Endometrium (tissue), 2 donors: ENCODE measurements around the gene ZSCAN5A.
A peak's percentile ranks its signal among the peaks of the same experiment; 100 is the strongest.
"Not testable (repeated sequence)": the region's sequence is repeated elsewhere in the genome, so short reads cannot be mapped to it uniquely, and the experiment has no call there.

ENCODE experiments used
- FAIRE-seq: peaks from 2 replicates; lab custom pipeline; 2012; peaks lifted over from hg19 to GRCh38; lab: Jason Lieb, UNC
- donor health status: control.
- donor health status: control.

The ZSCAN5A gene

DNA sequence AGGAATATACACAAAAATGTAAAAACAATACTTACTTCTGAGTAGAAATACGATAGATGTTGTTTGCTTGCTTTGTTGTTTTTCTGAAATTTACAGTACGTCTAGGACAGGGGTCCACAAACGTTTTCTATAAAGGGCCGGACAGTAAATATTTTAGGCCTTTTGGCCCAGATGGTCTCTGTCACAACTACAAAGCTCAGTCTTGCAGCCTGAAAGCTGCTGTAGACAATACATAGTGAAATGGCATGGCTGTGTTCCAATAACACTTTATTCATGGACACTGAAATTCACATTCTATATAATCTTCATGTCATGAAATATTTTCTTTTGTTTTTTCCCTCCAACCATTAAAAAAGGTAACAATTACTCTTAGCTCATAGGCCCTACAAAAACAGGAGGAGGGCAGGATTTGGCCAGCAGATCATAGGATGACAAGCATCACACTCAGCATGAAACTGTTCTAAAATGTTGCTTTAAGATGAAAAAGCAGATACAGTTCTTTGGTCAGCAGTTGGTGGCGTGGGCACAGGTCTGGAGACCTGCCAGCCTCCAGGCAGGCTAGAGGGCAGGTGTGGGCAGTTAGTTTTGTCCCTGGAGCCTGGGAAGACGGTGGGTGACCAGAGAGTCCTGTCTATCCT is 42.4 kb downstream of the ZSCAN5A start, which contains the start of gene EDDM13:
Gene EDDM13 (plus strand): TSS at position 588 of the 638 bp plus-strand sequence. CDS start 87 bp downstream, outside the sequence.
- FAIRE-seq = no peak

DNA sequence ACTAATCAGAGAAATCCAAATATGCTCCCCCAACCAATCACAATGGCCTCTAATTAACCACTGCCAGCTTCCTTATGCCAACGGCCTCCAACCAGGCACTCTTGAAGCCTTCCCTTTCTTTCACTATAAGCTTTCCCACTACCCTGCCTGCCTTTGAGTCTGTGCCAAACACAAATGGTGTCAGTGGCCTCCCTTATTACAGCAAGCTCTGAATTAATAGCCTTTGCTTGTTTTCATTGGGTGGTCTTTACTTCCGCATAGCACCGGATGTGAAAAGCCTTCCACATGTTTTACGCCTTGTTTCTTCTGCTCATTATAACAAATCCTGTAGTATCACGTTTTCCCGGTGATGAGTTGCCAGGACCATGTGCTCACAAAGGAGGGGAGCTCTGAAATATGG is 43.5 kb downstream of the ZSCAN5A start:
- FAIRE-seq = no peak

DNA sequence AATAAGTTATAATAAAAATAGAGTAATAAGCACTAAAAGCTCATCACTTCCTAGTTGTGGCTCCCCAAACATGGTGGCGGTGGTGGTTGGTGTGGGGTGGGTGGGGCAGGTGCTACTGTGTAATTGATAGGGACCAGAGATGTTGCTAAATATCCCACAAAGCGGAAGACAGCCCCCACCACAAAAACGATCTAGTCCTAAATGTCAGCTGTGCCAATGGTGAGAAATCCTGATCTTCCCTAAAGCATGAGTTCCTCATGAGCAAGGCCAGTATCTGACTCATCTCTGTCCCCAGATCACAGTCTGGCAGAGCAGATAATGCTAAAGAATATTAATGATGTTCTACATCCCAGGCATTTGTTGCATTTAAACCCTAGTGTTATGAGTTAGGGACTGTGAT is 44.0 kb downstream of the ZSCAN5A start:
- no peak for FAIRE-seq

DNA sequence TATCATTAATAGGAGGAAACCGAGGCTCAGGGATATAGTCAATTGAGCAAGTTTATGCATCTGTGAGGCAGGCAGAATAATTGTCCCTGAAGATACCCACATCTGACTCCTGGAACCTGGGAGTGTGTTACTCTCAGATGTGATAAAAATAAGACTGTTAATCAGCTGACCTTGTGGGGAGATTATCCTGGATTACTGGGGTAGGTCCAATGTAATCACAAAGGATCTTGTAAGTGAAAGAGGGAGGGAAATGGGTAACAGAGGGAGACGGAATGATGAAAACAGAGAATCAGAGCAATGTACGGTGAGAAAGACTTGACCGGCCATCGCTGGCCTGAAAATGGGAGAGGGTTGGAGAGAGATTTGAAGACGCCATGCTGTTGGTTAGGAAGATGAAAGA is 45.3 kb downstream of the ZSCAN5A start:
- no peak for FAIRE-seq

DNA sequence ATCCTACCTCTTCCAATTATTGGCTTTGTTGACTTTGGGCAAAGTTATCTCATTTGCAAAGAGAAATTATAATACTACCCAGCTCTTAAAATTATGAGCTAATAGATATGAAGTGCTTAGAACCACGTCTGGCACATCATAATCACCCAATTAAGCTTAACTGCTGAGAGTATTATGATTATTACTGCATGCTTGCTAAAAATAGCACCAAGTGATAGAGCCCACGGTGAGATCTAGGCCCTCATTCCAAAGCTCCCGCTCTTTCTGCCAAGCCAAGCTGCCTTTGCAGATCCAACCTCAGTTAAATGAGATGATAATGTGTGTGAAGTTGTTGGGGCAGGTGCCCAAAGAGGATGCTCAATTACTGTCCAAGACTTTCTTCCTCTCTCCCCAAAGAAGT is 48.6 kb downstream of the ZSCAN5A start:
- no peak for FAIRE-seq

DNA sequence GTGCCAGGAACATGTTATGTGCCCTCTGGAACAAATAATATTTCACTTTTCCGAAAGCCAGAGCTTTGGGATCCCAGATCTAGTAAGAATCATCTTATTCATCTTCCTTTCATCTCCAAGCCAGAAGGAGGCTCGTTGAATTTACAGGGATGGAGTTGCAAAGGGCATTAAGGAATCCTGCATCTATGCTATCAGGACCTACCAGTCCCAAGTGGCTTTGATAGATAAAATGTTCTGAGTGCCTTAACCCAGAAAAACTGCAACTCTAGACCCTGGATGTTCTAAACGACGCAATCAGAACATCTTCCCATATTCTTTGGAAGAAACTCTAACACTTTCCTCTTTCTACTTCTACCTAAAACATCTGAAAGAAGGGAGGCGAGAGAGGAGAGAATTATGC is 51.3 kb downstream of the ZSCAN5A start:
- FAIRE-seq = no peak

DNA sequence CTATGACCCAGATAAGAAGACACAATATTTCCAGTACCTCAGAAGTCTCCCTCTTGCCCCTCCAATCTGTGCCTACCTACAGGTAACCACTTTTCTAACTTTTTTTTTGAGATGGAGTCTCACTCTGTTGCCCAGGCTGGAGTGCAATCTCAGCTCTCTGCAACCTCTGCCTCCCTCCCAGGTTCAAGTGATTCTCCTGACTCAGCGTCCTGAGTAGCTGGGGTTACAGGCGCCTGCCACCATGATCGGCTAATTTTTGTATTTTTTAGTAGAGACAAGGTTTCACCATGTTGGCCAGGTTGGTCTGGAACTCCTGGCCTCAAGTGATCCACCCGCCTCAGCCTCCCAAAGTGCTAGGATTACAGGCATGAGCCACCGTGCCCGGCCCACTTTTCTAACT is 52.7 kb downstream of the ZSCAN5A start:
- not testable (repeated sequence) for FAIRE-seq

DNA sequence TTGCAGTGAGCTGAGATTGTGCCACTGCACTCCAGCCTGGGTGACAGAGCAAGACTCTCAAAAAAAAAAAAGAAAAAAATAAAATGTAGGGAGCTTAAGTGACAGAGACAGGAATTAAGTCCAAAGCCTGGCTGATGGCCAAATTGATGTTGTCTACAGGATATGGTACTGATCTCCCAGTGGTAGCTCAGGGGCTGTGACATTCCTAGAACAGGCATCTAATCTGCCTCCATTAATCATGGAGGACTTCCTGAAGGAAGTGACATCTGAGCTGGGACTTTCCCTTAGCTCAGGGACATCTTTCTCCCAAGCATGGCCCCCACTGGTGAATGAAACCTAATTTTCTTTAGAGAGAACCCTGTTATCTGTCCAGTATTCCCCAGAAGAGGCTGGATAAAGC is 53.5 kb downstream of the ZSCAN5A start:
- no peak for FAIRE-seq

DNA sequence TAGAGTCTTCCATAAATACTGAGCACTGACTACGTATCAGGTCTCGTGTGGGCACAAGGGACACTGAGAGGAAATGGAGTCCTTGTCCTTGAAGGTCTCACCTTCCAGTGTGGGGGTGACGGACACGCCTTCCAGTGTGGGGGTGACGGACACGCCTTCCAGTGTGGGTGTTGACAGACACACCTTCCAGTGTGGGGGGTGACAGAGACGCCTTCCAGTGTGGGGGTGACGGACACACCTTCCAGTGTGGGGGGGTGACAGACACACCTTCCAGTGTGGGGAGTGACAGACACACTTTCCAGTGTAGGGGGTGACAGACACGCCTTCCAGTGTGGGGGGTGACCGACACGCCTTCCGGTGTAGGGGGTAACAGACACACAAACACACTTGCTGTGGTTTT is 56.4 kb downstream of the ZSCAN5A start:
- no peak for FAIRE-seq

DNA sequence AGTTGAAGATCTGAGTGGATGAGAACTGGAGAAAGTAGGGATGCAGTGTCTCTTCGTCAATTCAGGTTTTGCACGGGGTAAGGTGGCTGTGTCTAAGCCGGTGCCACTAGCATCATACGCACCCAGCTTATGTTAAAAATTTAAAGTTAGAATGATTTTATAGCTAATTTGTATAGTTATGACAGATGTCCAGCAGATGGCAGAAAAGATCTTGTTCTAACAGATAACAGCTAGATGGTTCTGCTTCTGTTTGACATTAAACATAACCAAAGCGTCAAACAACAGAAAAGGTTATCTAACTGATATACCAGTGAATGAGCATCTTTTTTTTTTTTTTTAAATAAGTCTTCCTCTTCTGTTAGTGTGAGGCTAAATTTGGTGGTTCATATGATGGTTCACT is 60.9 kb downstream of the ZSCAN5A start:
- FAIRE-seq = peak; percentile 82

DNA sequence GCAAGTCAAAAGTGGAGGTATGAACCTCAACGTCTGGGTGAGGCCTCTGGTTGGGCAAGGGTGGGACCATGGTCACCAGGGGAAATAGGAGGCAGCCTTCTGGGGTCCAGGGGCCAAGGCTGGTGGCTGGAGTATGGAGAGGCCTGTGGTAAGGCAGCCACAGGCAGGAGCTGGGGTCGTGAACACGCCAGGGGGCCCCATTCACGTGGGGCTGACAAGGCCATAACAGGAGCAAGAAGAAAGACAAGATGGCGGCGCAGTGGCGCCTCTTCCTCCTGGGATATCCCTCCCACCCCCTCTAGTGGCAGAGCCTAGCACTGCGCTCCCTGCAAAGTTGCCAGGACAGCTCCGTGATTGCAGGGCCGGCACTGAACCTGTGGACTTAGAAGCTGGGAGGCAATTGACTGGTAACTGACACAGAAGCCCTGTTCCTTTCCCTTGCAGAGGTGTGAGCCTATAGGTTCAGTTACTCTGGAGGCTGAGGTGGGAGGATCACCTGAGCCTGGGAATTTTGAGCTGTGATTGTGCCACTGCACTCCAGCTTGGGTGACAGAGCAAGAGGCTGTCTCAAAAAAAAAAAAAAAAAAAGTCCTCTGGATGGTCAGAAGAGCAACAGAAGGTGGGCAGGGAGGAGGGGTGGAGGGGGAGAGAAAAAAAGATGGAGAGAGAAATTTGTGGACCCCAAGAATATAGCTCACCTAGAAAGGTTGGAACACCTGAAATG is 61.8 kb downstream of the ZSCAN5A start:
- no peak for FAIRE-seq

DNA sequence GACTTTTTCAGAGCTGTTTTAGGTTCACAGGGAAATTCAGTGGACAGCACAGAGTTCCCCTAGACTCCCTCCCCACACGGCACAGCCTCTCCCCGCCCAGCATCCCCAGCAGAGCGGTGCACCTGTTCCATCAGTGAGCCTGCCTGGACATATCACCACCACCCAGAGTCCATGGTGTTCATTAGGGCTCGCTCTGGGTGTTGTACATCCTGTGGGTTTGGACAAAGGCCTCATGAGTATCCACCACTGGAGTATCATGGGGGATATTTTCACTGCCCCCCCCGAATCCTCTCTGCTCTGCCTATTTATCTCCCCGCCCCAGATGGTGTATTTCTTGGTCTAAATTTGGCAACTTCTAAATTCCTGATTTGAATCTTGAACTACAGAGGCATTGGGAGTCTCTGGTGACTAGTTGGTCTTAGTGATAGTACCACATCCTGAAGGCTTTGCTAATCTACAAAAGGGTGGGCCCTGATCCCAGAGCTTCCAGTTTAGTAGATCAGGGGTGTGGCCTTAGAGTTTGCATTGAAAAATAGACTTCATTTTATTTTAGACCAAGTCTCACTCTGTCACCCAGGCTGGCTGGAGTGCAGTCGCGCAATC is 65.8 kb downstream of the ZSCAN5A start:
- not testable (repeated sequence) for FAIRE-seq

DNA sequence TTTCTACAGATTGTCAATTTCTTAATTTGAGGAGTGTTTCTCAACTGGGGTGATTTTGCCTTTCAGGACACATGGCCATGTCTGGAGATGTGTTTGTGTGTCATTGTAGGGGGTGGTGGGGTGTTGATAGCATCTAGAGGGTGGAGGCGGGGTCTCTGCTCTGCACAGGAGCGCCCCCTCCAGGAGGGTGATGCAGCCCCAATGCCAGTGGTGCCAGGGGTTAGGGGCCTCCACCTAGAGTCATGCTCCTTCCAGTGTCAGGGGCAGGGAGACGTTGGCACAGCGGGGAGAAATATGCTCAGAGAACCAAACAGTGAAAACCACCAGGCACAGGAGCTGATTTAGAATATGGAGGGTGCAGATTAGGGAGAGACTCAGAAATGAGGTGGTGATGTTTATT is 68.9 kb downstream of the ZSCAN5A start:
- not testable (repeated sequence) for FAIRE-seq

DNA sequence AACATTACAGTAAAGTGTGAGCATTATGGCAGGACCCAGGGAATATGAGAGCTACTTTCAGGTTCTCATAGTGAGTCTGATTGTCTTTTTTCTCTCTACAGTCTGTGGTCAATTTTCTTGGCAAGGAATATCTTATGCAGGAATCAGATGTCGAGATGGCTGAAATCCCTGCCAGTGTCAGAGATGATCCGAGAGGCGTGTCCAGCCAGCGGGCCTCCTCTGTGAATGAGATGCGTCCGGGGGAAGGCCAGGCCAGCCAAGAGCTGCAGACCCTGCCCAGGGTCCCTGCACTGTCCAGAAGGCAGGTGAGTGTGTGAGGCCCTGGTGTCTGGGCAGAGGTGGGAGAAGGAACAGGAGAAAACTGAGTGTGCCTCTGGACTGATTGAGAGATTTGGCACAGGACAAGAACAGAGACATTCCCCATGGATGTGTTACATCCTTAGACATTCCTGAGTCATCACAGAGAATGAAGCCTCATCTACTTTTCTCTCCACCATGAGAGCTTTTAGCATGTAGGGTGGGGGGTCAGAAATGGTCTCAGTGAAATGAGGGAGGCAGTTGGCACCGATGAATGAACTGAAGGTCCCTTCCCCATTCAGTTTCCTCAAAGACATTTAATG is 69.4 kb downstream of the ZSCAN5A start:
- no peak for FAIRE-seq

DNA sequence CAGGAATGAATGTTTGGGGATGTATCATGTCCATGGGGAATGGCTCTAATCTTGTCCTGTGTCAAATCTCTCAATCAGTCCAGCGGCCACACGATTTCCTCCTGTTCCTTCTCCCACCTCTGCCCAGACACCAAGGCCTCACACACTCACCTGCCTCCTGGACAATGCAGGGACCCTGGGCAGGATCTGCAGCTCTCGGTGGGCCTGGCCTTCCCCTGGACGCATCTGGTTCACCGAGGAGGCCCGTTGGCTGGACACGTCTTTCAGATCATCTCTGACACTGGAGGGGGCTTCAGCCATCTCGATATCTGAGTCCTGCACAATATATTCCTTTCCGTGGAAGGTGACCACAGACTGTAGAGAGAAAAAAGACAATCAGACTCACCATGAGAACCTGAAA is 91.2 kb downstream of the ZSCAN5A start:
- no peak for FAIRE-seq

DNA sequence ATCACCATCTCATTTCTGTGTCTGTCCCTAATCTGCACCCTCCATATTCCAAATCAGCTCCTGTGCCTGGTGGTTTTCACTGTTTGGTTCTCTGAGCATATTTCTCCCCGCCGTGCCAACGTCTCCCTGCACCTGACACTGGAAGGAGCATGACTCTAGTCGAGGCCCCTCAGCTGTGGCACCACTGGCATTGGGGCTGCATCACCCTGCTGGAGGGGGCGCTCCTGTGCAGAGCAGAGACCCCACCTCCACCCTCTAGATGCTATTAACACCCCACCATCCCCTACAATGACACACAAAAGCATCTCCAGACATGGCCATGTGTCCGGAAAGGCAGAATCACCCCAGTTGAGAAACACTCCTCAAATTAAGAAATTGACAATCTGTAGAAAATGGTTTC is 91.7 kb downstream of the ZSCAN5A start:
- FAIRE-seq = no peak

DNA sequence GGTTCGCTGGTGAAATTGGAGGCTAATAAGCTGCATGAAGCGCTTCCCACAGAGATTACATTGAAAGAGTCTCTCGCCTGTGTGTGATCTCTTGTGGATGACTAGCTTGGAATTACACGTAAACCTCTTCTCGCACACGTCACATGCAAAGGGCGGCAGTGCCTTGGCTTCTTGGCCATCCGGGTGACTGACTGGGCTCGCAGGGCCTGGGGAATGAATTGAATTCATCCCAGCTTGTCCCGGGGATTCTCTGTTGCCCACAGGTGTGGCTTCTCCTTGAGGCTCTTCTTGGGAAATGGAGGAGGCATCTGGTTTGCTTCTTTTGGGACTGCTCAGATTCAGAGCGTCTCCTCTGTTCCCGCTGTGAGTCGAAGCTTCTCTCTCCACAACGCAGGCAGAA is 92.8 kb downstream of the ZSCAN5A start:
- no peak for FAIRE-seq

DNA sequence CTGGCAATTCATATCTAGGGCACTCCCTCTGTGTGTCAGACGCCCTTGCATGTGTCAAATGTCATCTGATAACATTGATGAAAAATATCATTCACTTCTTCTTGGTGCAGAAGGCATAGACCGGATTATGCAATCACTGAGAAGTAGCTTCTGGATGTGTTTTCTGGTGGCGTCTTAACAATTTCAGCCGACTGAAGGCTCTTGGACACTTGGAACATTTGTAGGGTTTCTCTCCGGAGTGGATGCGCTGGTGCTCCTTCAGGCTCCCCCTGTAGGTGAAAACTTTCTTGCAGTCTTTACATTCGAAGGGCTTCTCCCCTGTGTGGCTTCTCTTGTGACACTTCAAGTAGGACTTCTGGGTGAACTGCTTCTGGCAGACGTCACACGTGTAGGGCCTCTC is 93.2 kb downstream of the ZSCAN5A start:
- FAIRE-seq = not testable (repeated sequence)

DNA sequence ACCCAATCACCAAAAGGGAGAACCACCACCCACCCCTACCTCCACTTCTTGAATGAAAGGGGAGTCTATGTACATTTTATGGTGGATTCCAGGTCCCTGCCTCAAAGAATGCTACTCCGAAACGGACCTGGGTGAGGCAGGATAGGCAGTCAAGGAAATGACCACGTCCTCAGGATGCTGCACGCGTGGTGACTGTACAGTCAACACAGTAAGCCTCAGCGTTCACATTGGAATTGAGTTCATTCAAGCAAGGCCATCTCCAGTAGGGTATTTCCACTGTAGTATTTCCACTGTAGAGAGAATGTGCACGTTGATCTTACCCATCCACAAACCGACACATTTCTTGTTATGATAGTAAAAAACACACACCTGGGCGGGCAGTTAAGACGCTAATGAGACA is 95.7 kb downstream of the ZSCAN5A start:
- no peak for FAIRE-seq

DNA sequence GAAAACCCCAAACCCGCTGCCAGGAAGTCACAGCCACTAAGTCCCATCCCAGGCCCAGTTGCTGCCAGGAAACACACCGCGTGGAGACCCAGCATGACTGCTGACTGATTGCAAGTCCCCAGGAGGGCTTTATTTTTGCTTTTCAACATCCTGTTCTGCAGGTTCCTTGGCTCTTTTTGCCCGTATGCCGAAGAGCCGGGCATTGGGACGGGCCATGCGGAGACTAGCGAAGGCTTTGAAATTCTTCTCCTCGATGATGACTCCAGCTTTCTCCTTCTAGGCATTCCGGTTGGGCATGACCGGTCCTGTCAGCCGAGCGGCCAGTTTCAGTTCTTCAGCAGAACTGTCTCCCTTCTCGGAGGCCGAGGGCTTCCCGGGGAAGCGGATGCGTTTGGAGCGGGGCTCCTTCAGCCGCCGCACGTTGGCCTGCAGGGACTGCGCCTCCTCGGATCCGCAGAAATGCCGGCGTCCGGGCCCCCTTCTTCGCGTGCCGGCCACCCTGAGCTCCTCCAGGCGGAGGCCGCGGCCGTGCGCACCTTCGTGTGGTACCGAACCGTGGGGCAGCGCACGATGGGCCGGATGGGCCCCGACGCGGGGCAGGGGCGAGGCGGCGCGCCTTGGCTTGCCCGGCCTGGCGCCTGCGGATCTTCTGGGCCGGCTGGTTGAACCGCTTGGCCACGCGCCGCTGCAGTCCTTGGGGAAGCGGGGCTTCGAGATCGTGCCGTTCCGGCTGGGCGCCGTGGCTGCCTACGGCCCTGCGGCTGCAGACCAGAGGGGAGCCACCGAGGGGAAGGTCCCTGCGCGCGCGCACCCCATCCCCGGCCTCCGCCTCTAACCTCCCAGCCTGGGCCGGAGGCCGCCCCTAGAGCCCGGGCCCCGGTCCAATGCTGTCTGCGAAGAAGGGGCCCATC is 97.3 kb downstream of the ZSCAN5A start:
- no peak for FAIRE-seq

DNA sequence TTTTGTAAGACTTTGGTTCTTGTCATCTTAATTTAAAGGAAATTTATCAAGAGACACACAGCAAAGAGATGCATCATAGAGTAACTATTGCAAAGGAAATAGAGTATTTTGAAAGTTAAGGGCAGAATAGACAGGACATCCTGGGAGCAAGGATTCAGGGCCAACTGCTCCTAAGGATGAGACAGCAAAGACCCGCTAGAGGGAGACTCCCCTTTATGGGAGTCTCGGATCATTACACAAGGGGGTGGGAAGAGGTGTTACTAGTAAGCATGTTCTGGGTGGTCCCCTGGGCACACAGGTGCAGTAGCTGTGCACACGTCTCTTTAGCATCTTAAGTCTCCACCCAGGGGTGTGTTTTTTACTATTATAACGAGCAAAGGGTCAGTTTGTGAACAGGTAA is 102.9 kb downstream of the ZSCAN5A start:
- no peak for FAIRE-seq

DNA sequence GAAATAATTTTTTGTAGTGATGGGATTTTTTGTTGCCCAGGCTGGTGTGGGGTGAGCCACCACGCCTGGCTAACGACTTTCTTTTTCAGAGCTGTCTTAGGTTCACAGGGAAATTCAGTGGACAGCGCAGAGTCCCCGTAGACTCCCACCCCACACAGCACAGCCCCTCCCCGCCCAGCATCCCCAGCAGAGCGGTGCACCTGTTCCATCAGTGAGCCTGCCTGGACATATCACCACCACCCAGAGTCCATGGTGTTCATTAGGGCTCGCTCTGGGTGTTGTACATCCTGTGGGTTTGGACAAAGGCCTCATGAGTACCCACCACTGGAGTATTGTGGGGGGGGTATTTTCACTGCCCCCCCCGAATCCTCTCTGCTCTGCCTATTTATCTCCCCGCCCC is 104.6 kb downstream of the ZSCAN5A start:
- not testable (repeated sequence) for FAIRE-seq
